HG03025 (cell line): ENCODE measurements around the gene RARS2.

ENCODE experiments used
- ATAC-seq: cut with Tn5 transposase; IDR thresholded peaks from one replicate; pipeline ENCODE4 v1.9.1; 2021; ENCODE audit warnings: mild to moderate bottlenecking, moderate library complexity; ENCODE audit not compliant: unreplicated experiment, low FRiP score

The RARS2 gene

GRCh38 chr6:87574237-87574804, 15.5 kb downstream of the RARS2 start:
- ATAC-seq: no peak

GRCh38 chr6:87573307-87574024, 16.3 kb downstream of the RARS2 start:
- ATAC-seq: no peak

GRCh38 chr6:87572883-87573282, 16.9 kb downstream of the RARS2 start:
- ATAC-seq: no peak

GRCh38 chr6:87572021-87572420, 17.8 kb downstream of the RARS2 start:
- no peak for ATAC-seq

GRCh38 chr6:87561017-87561416, 28.8 kb downstream of the RARS2 start:
- no peak for ATAC-seq

- no peak for ATAC-seq
Observed at GRCh38 chr6:87558446-87558845, 31.3 kb downstream of the RARS2 start.

GRCh38 chr6:87555506-87555905, 34.3 kb downstream of the RARS2 start:
- ATAC-seq: no peak

DNA sequence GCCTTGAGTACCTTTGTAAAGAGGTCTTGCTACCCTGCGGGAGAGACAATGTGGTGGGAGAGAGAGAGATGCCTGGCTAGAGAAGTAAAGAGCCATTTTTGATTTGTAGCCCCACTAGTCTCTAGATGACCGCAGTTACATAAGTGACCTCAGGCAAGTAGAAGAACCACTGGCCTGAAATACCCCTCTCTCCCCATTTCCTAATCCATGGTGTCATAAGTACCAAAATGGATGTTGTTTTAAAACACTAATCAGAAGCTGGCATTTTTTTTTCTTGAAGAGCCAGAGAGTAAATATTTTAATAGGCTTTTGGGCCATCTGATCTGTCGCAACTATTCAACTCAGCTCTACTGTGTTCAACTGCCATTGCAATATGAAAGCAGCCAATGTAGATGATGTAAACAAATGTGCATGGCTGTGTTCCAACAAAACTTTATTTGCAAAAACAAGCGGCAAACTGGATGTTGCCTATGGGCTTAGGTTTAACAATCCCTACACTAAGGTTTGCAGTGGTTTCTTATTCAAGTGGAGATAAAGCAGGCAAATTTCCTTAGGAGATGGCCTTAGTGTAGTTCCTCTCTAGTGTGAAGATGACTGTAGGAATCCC, 36.5 kb downstream of the RARS2 start:
- no peak for ATAC-seq

DNA sequence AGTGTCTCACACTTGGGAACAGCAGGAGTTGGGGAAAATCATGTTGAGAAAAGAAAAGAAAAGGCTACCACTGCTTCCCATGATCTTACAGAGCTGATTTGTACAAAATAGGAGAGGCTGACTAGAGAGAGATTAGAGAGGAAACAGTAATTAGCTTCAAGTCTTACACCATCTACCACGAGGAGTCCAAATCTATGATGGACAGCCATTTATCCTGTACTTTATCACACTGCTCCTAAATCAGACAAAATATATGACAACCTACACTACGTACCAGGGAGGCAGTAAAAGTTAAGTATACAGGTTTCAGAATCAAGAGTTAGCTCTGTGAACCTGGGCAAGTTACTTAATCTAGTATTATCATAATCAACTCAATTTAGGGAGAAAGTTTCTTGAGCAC, 38.0 kb downstream of the RARS2 start:
- no peak for ATAC-seq

- peak; percentile 71 for ATAC-seq
Observed at GRCh38 chr6:87544474-87544735, 45.4 kb downstream of the RARS2 start.

DNA sequence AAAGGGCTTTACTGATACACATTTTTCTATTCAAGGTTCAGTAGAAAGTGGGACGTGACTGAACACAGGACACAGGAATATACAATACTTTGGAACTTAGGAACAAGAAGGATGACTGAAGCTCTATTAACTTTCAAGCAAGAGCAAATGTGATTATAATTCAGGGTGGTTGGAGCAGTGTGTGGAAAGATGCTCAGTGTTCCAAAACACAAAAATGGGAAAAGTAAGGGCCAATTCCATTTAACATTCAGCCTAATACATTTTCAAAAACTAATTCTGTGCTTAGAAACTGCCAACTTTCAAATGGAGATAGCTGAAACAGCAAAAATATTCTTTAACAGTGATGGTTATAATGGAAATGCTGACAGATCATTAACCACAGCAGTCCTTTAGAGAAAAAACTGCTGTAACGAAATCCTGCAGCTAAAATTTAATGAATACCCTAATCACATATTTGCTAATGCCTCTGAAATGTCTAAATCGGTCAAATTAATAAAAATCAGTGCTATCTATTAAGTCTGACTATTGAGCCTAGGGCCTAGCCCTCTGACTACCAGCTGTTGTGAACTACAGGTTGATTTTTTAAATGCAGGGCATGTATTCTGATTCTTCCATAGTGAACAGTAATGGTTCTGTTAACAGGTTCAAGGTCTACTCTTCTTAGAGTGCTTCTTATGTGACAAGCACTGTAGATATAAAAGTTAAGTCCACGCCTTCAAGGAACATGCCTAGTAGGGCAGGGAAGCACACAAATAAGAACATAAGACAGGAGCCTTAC, 45.9 kb downstream of the RARS2 start:
- no peak for ATAC-seq

GRCh38 chr6:87541744-87542143, 48.0 kb downstream of the RARS2 start:
- ATAC-seq: no peak

DNA sequence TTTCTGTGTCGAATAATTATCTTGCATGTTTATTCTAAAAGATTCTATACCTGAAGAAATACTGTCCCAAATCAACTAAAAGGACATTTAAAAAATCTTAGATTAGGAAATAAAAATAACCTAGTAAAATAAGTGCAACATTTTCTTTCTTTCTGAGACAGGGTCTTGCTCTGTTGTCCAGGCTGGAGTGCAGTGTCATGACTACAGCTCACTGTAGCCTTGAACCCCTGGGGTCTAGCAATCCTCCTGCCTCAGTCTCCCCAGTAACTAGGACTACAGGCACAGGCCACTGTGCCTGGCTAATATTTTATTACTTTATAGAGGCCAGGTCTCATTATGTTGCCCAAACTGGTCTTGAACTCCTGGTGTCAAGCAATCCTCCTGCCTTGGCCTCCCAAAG, 48.7 kb downstream of the RARS2 start:
- ATAC-seq: no peak

DNA sequence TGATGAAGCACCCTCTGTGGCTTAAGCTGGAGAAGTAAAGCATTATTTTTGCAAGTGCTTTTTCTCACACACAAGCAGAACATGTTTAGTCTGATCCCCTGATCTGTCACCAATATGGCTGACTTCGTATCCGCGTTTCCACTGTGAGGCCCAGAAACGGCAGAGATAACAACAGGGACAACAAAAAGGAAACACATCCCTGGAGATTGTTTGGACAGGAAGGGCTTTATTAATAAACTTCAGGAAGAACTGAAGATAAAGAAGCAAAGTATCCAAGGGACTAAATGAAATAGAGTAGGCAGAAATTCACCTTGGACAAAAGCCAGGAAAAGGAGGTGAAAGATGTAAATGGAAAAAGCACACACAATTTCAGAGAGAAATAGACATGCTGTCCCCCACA, 49.2 kb downstream of the RARS2 start:
- ATAC-seq: no peak

DNA sequence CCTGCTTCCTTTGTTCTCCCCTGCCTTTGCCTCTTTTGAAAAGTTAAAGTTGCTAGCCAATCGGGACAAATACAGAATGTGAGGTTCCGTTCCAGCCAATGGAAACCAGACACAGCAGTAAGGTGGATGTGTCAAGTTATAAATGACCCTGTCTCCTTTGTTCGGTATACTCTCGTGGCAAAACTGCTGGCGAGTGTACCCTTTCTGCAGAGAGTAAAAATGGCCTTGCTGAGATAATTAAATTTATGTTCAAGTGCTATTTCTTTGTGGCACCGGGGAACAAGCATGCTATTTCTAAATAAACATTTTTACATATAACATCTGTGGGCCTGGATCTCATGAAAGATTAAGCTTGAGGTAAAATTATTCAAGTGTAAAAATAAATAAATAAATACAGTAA, 50.2 kb downstream of the RARS2 start:
- ATAC-seq: no peak

DNA sequence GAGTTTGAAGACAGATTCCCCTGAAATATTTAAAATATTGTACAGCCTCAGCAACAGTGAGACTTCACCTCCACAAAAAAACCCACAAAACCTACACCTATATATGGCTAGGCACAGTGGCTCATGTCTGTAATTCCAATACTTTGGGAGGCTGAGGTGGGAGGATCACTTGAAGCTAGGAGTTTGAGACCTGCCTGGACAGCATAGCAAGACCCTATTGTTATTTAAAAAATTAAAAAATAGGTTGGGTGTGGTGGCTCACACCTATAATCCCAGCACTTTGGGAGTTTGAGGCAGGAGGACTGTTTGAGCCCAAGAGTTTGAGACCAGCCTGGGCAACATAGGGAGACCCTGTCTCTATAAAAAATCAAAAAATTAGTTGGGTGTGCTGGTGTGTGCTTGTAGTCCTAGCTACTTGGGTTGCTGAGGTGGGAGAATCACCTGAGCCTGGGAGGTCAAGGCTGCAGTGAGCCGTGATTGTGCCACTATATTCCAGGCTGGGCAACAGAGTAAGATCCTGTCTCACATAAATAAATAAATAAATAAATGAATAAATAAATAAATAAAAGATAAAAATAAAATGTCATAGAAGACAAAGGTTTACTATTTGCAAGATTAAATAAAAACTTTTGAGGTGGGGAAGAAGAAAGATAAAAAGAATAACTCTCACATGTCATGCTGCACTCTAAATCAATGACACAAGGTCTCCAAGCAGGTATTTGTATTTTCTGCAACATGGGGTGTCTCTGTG, 51.1 kb downstream of the RARS2 start:
- ATAC-seq: no peak

GRCh38 chr6:87534377-87535047, 55.3 kb downstream of the RARS2 start:
- no peak for ATAC-seq

- no peak for ATAC-seq
Observed at GRCh38 chr6:87529221-87529620, 60.6 kb downstream of the RARS2 start.

- no peak for ATAC-seq
Observed at GRCh38 chr6:87522686-87523085, 67.1 kb downstream of the RARS2 start.

- no peak for ATAC-seq
Observed at GRCh38 chr6:87518453-87518852, 71.3 kb downstream of the RARS2 start.
